Activated CD8-positive, alpha-beta T cell treated with anti-CD3 and anti-CD28 coated beads for 36 hours (primary cell): ENCODE measurements around the gene COL4A1. TPM values are rescaled to one million over a fixed set of nuclear protein-coding genes. Genes with fewer than 3 reads are reported as not detected.

ENCODE experiments used
- ATAC-seq: fragments of 200-7000 bp; cut with Tn5 transposase; one replicate; pipeline ENCODE4 v1.10.0; 2021; ENCODE audit warnings: mild to moderate bottlenecking, moderate library complexity
- CTCF ChIA-PET: fragments of 350-600 bp; sonication (Branson Sonifier 250); formaldehyde crosslinking; loops from one replicate; lab custom pipeline; 2021; ENCODE audit warnings: antibody characterized with exemption; lab: Charles Lee
- POLR2A ChIA-PET: fragments of 350-600 bp; sonication (Branson Sonifier 250); formaldehyde crosslinking; loops from one replicate; lab custom pipeline; 2021; ENCODE audit warnings: antibody characterized with exemption; lab: Charles Lee
- DNase-seq: peaks from one replicate; pipeline ENCODE4 v3.0.0-alpha.2; 2020
- H3K27ac Mint-ChIP-seq: one replicate; pipeline ENCODE4 v1.8.0; 2021; ENCODE audit warnings: mild to moderate bottlenecking, mixed read lengths
- H3K27me3 Mint-ChIP-seq: one replicate; pipeline ENCODE4 v1.8.0; 2021; ENCODE audit warnings: mixed read lengths
- H3K36me3 Mint-ChIP-seq: one replicate; pipeline ENCODE4 v1.8.0; 2021; ENCODE audit warnings: low read depth, mixed read lengths
- H3K4me1 Mint-ChIP-seq: one replicate; pipeline ENCODE4 v1.8.0; 2021; ENCODE audit warnings: low read depth, mixed read lengths
- H3K4me3 Mint-ChIP-seq: one replicate; pipeline ENCODE4 v1.8.0; 2021; ENCODE audit warnings: mild to moderate bottlenecking, moderate library complexity, mixed read lengths
- H3K9me3 Mint-ChIP-seq: one replicate; pipeline ENCODE4 v1.8.0; 2021; ENCODE audit warnings: mixed read lengths
- intact Hi-C: fragments of 100-400 bp; cut with micrococcal nuclease; formaldehyde crosslinking; loops from one replicate; pipeline ENCODE4 v1.10.0; 2022
- total RNA-seq, 2 experiments: library from RNA; stranded (reverse); gene quantifications; one replicate each; pipeline ENCODE4 v1.2.3, GENCODE V29; 2021
- TF ChIP-seq, protein P1 (sequence below): fragments of 200-600 bp; IDR thresholded peaks from one replicate; pipeline ENCODE4 v1.8.0; 2022; ENCODE audit warnings: antibody characterized with exemption, mild to moderate bottlenecking

The COL4A1 gene
- total RNA-seq, 2 experiments from 2014 or later, result not detected

DNA sequence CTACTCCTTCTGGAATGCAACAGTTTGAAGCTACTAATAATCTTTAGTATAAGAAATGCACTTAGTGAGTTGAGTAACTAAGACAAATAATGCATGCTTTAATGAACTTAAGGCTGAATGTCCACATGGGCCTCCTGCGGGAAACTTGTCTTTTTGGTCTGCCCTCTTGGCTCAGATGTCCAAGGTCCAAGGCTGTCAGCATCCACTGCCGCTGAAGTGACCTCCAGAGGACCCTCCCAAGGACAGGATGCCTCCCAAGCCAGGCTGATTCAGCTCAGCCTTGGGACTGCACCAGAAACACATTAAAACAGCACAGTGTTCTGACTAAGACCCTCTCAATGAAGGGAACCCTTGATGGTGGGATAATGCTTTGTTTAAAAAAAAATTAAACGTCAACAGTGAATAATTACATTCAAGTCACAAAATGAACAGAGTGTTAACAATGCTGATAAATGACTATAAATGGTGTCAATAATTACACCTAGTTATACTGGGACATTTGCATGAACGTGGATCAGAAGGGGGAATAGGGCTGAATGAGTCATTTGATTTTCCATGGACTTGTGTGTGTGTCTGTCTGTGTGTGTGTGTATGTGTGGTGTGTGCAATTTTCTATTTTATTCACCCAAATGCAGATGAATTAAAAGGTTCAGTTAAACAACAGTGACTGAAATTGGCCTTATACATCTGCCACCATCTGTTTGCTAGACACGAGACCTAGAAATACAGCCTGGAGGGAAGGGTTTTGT, 150.5 kb downstream of the COL4A1 start:
- Mint-ChIP-seq H3K27me3 (no peaks in the 10 kb centered on the region), H3K27ac (no peak overlapping the region), H3K36me3 (no peaks in the 10 kb centered on the region), H3K4me3 (no peak overlapping the region), H3K4me1 (no peaks in the 10 kb centered on the region), H3K9me3 (no peaks in the 10 kb centered on the region)
- TF ChIP-seq, protein P1, sequence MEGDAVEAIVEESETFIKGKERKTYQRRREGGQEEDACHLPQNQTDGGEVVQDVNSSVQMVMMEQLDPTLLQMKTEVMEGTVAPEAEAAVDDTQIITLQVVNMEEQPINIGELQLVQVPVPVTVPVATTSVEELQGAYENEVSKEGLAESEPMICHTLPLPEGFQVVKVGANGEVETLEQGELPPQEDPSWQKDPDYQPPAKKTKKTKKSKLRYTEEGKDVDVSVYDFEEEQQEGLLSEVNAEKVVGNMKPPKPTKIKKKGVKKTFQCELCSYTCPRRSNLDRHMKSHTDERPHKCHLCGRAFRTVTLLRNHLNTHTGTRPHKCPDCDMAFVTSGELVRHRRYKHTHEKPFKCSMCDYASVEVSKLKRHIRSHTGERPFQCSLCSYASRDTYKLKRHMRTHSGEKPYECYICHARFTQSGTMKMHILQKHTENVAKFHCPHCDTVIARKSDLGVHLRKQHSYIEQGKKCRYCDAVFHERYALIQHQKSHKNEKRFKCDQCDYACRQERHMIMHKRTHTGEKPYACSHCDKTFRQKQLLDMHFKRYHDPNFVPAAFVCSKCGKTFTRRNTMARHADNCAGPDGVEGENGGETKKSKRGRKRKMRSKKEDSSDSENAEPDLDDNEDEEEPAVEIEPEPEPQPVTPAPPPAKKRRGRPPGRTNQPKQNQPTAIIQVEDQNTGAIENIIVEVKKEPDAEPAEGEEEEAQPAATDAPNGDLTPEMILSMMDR, result no peak
- POLR2A ChIA-PET, result no interaction called here
- ATAC-seq (no peak), DNase-seq (no peak)
- intact Hi-C loops, result no loop called here
- CTCF ChIA-PET, result interaction anchor here (0.6 kb wide), 1 partner anchor 41 kb away, joined by 3 read pairs; no protein-coding TSS in a partner anchor

DNA sequence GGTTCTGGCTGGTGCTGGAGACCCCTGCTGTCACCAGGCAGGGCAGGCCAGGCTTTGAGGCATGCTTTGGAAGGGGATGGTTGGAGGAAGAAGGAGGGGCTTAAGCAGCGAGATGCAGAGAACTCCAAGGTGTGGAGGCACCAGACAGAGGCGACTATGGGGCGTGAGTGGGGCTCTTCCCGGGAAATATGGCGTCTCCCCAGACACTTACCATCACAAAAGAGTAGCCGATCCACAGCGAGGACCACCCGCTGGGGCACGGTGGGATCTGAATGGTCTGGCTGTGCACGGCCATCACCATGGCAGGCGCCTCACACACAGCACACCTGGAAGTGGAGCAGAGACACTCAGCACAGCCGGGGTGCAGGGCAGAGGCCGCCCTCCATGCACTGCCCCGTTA, 151.9 kb downstream of the COL4A1 start:
- DNase-seq (no peak), ATAC-seq (no peak)
- POLR2A ChIA-PET, result no interaction called here
- Mint-ChIP-seq H3K9me3 (no peaks in the 10 kb centered on the region), H3K36me3 (no peaks in the 10 kb centered on the region), H3K4me3 (no peak overlapping the region), H3K27ac (no peak overlapping the region), H3K27me3 (no peaks in the 10 kb centered on the region), H3K4me1 (no peaks in the 10 kb centered on the region)
- TF ChIP-seq, protein P1, result no peak
- intact Hi-C loops, result no loop called here
- CTCF ChIA-PET, result no interaction called here

DNA sequence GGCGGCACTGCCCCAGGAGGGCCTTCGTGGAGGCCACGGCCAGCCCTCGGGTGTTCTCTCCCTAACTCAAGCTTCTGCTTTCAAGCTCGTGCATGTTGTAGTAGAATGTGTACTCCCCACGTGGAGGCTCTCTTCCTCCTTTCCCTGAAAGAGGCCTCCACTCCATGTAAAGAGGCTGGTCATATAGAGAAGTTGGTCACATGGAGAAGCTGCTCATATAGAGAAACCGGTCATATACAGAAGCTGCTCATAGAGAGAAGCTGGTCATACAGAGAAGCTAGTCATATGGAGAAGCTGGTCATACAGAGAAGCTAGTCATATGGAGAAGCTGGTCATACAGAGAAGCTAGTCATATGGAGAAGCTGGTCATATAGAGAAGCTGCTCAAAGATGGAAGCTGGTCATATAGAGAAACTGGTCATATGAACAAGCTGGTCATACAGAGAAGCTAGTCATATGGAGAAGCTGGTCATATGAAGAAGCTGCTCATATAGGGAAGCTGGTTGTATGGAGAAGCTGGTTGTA, 152.5 kb downstream of the COL4A1 start:
- H3K4me3 Mint-ChIP-seq, result no peak overlapping the region
- ATAC-seq, result no peak
- intact Hi-C loops, result no loop called here
- no peaks in the 10 kb centered on the region for H3K9me3 Mint-ChIP-seq
- TF ChIP-seq, protein P1, result no peak
- ChIA-PET POLR2A (no interaction called here), CTCF (no interaction called here)
- no peaks in the 10 kb centered on the region for H3K27me3 Mint-ChIP-seq
- H3K4me1 Mint-ChIP-seq, result no peaks in the 10 kb centered on the region
- DNase-seq, result no peak
- no peak overlapping the region for H3K27ac Mint-ChIP-seq
- no peaks in the 10 kb centered on the region for H3K36me3 Mint-ChIP-seq

DNA sequence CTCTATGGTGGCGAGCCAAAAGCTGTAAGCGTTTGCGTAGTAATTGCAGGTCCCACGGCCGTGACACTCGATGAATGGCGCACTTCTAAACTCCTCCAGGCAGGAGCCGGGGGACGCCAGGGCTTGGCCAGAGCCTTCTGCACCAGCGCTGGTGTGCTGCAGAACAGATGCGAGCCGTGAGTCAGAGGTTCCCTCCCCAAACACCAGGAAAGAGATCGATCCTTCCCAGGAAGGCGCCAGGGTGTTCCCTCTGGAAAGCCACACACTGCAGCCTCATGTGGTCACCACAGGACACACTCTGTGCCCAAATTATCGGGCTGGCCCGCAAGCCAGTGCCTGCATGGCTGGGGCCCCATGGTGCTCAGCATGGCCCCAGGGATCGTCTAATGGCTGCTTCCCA, 154.6 kb downstream of the COL4A1 start:
- no peak overlapping the region for H3K4me3 Mint-ChIP-seq
- no peaks in the 10 kb centered on the region for H3K4me1 Mint-ChIP-seq
- no peaks in the 10 kb centered on the region for H3K9me3 Mint-ChIP-seq
- CTCF ChIA-PET, result no interaction called here
- TF ChIP-seq, protein P1, result no peak
- H3K27me3 Mint-ChIP-seq, result no peaks in the 10 kb centered on the region
- ATAC-seq (no peak), DNase-seq (no peak)
- H3K27ac Mint-ChIP-seq, result no peak overlapping the region
- intact Hi-C loops, result no loop called here
- H3K36me3 Mint-ChIP-seq, result no peaks in the 10 kb centered on the region
- POLR2A ChIA-PET, result no interaction called here

DNA sequence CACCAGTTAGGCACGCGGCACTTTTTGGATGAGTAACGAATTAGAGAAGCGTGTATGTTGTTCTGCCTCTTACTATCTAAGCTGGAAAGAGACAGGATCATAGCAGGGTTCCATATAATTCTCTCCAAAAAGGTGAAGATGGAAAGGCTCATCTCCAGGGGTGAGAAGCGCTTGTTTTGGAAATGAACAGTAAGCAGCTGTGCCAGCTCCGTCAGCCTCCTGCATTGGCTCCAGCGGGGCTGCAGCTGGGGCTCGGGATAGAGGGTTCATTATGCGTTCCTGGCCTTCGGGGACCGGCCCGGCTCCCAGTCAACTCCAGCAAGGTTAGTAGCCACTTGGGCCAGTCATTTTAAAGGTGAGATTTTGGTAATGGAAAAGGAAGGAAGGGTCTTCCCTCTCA, 155.5 kb downstream of the COL4A1 start:
- Mint-ChIP-seq H3K4me1 (no peaks in the 10 kb centered on the region), H3K9me3 (no peaks in the 10 kb centered on the region), H3K27ac (no peak overlapping the region), H3K27me3 (no peaks in the 10 kb centered on the region), H3K4me3 (no peak overlapping the region), H3K36me3 (no peaks in the 10 kb centered on the region)
- ChIA-PET POLR2A (no interaction called here), CTCF (no interaction called here)
- TF ChIP-seq, protein P1, result no peak
- DNase-seq (no peak), ATAC-seq (no peak)
- intact Hi-C loops, result no loop called here
